HCT116 (cell line): Measurements from ENCODE around the gene TMEM244. TPM values are rescaled to one million over a fixed set of nuclear protein-coding genes. Genes with fewer than 3 reads are reported as not detected.

Experiments used
- ATAC-seq: fragments of 200-7000 bp; cut with Tn5 transposase; 2 replicates; pipeline ENCODE4 v1.9.1; 2020; ENCODE audit warnings: mild to moderate bottlenecking, moderate library complexity
- BruUV-seq: library from RNA; stranded (reverse); fragments of 400-500 nt; replicated peaks from 2 replicates; lab custom pipeline; 2021; lab: Mats Ljungman, UMichigan
- CTCF ChIA-PET: fragments of 300-600 bp; sonication (Branson Sonifier 250); formaldehyde crosslinking; loops from one replicate; lab custom pipeline; 2021; ENCODE audit warnings: antibody characterized with exemption; lab: Charles Lee
- POLR2A ChIA-PET: fragments of 300-600, 350-600 bp; sonication (Branson Sonifier 250); formaldehyde crosslinking; loops from one replicate; lab custom pipeline; 2021; ENCODE audit warnings: antibody characterized with exemption; lab: Charles Lee
- RAD21 ChIA-PET, 2 experiments: fragments of 300-600 bp; sonication (Branson Sonifier 250); formaldehyde crosslinking; loops; one replicate each; lab custom pipeline; 2023; ENCODE audit warnings: low total read pairs in 2 of 2; ENCODE audit not compliant: uncharacterized antibody in 2 of 2, unreplicated experiment in 2 of 2, low non-redundant PET in 1 of 2; lab: Charles Lee
- DNase-seq: peaks from one replicate; pipeline ENCODE4 v3.0.0-alpha.2; 2010; ENCODE audit warnings: low read depth, low spot score
- H2AFZ ChIP-seq: fragments of 200-600 bp; shearing (Covaris generic), sonication (generic); 2 replicates; pipeline ENCODE4 v1.6.1; 2017; ENCODE audit warnings: low read depth, mixed run types, mixed read lengths, antibody characterized with exemption, low read length; ENCODE audit not compliant: poor library complexity, severe bottlenecking
- H3K27ac ChIP-seq: 2 replicates; pipeline ENCODE4 v1.5.1; 2012; ENCODE audit warnings: low read depth, low read length
- H3K27me3 ChIP-seq: fragments of 200-600 bp; sonication (generic); 2 replicates; pipeline ENCODE4 v1.6.1; 2016; ENCODE audit warnings: mixed run types, low read length, mixed read lengths; ENCODE audit not compliant: insufficient read depth
- H3K36me3 ChIP-seq, 2 experiments: fragments of 200-500 bp in 1 of 2; fragments of 200-600 bp in 1 of 2; sonication (Bioruptor generic) in 1 of 2; sonication (generic) in 1 of 2; 2 replicates each; pipeline versions ENCODE4 v1.5.1 to v1.6.1; 2014 to 2016; ENCODE audit warnings: low read length in 2 of 2, inconsistent platforms in 1 of 2, mixed read lengths in 1 of 2, mixed run types in 1 of 2; ENCODE audit not compliant: insufficient read depth in 2 of 2, control insufficient read depth in 1 of 2
- H3K4me1 ChIP-seq, 2 experiments: fragments of 200-600 bp in 1 of 2; sonication (generic) in 1 of 2; 2 replicates each; pipeline versions ENCODE4 v1.5.1 to v1.6.1; 2012 to 2017; ENCODE audit warnings: low read length in 2 of 2, inconsistent platforms in 1 of 2, mild to moderate bottlenecking in 1 of 2, mixed read lengths in 1 of 2, mixed run types in 1 of 2, moderate library complexity in 1 of 2; ENCODE audit not compliant: insufficient read depth in 2 of 2, control insufficient read depth in 1 of 2
- H3K4me2 ChIP-seq: fragments of 200-600 bp; sonication (generic); 2 replicates; pipeline ENCODE4 v1.6.1; 2017; ENCODE audit warnings: mixed run types, low read length, mixed read lengths
- H3K4me3 ChIP-seq, 2 experiments: fragments of 200-600 bp in 1 of 2; sonication (generic) in 1 of 2; replicated peaks in 1 of 2; 2 replicates each; pipeline ENCODE4 v1.5.1; 2011 to 2016; ENCODE audit warnings: low read length in 2 of 2, control low read depth in 1 of 2, low read depth in 1 of 2, mild to moderate bottlenecking in 1 of 2, mixed read lengths in 1 of 2, mixed run types in 1 of 2
- H3K79me2 ChIP-seq: fragments of 200-600 bp; sonication (generic); 2 replicates; pipeline ENCODE4 v1.6.1; 2017; ENCODE audit warnings: mild to moderate bottlenecking, mixed run types, low read length, moderate library complexity, mixed read lengths; ENCODE audit not compliant: insufficient read depth
- H3K9ac ChIP-seq: fragments of 200-600 bp; sonication (generic); 2 replicates; pipeline ENCODE4 v1.6.1; 2016; ENCODE audit warnings: low read length, mixed read lengths
- H3K9me2 ChIP-seq: fragments of 200-600 bp; sonication (generic), shearing (Covaris generic); 2 replicates; pipeline ENCODE4 v1.6.1; 2017; ENCODE audit warnings: mixed run types, mild to moderate bottlenecking, moderate library complexity; ENCODE audit not compliant: insufficient read depth
- H3K9me3 ChIP-seq, 2 experiments: fragments of 200-500 bp in 1 of 2; fragments of 200-600 bp in 1 of 2; sonication (Bioruptor generic) in 1 of 2; sonication (generic) in 1 of 2; 2 replicates each; pipeline ENCODE4 v1.6.1; 2014 to 2017; ENCODE audit warnings: low read length in 2 of 2, mixed read lengths in 2 of 2, inconsistent platforms in 1 of 2, low read depth in 1 of 2, mild to moderate bottlenecking in 1 of 2, mixed run types in 1 of 2, moderate library complexity in 1 of 2; ENCODE audit not compliant: control insufficient read depth in 1 of 2, insufficient read depth in 1 of 2
- H4K20me1 ChIP-seq: fragments of 200-600 bp; sonication (generic), shearing (Covaris generic); 2 replicates; pipeline ENCODE4 v1.6.1; 2017; ENCODE audit warnings: mixed run types, mild to moderate bottlenecking, moderate library complexity; ENCODE audit not compliant: insufficient read depth
- CEBPB ChIP-seq: IDR thresholded peaks from 2 replicates; pipeline ENCODE4 v1.6.1; 2012; ENCODE audit warnings: low read depth
- ELF1 ChIP-seq: IDR thresholded peaks from 2 replicates; pipeline ENCODE4 v1.6.1; 2012; ENCODE audit warnings: low read depth, borderline replicate concordance
- EZH2 ChIP-seq: fragments of 200-600 bp; sonication (generic); IDR thresholded peaks from 2 replicates; pipeline ENCODE4 v1.6.1; 2017; ENCODE audit warnings: antibody characterized with exemption, mixed run types
- EZH2phosphoT487 ChIP-seq: fragments of 200-600 bp; IDR thresholded peaks from 2 replicates; pipeline ENCODE4 v1.6.1; 2018; ENCODE audit warnings: antibody characterized with exemption, borderline replicate concordance
- FOSL1 ChIP-seq: IDR thresholded peaks from 2 replicates; pipeline ENCODE4 v1.6.1; 2012; ENCODE audit warnings: low read depth
- JUND ChIP-seq: IDR thresholded peaks from 2 replicates; pipeline ENCODE4 v1.6.1; 2012
- POLR2AphosphoS5 ChIP-seq: IDR thresholded peaks from 2 replicates; pipeline ENCODE4 v1.6.1; 2011; ENCODE audit warnings: mild to moderate bottlenecking, low read depth, low read length, moderate library complexity
- RAD21 ChIP-seq: IDR thresholded peaks from 2 replicates; pipeline ENCODE4 v1.6.1; 2012; ENCODE audit warnings: low read depth, mild to moderate bottlenecking
- SIN3A ChIP-seq: IDR thresholded peaks from 2 replicates; pipeline ENCODE4 v1.6.1; 2012; ENCODE audit warnings: low read depth
- SP1 ChIP-seq: IDR thresholded peaks from 2 replicates; pipeline ENCODE4 v1.6.1; 2012; ENCODE audit warnings: low read depth
- TCF7L2 ChIP-seq: IDR thresholded peaks from 2 replicates; pipeline ENCODE4 v1.7.0; 2011; ENCODE audit warnings: borderline replicate concordance, inconsistent platforms; ENCODE audit not compliant: insufficient read depth, insufficient read length; ENCODE audit errors: extremely low read depth
- YY1 ChIP-seq: IDR thresholded peaks from 2 replicates; pipeline ENCODE4 v1.6.1; 2011; ENCODE audit warnings: low read length, low read depth, moderate library complexity, mild to moderate bottlenecking; ENCODE audit not compliant: insufficient replicate concordance; ENCODE audit errors: extremely low read depth
- ZBTB33 ChIP-seq: IDR thresholded peaks from 2 replicates; pipeline ENCODE4 v1.6.1; 2011; ENCODE audit warnings: mild to moderate bottlenecking, low read length, moderate library complexity; ENCODE audit not compliant: insufficient replicate concordance; ENCODE audit errors: extremely low read depth
- ZFX ChIP-seq: fragments of 450-650 bp; IDR thresholded peaks from 2 replicates; pipeline ENCODE4 v1.6.1; 2017
- ZNF274 ChIP-seq: fragments of 200-500 bp; sonication (Bioruptor generic); IDR thresholded peaks from 2 replicates; pipeline ENCODE4 v1.6.1; 2014; ENCODE audit warnings: mild to moderate bottlenecking, low read depth, low read length, inconsistent platforms
- intact Hi-C: fragments of 100-400 bp; cut with micrococcal nuclease; formaldehyde crosslinking; loops from 2 replicates; pipeline ENCODE4 v1.10.0; 2022
- total RNA-seq: library from RNA; stranded (reverse); gene quantifications from one replicate; pipeline ENCODE4 v1.2.1, GENCODE V29; 2021; ENCODE audit not compliant: unreplicated experiment
- TF ChIP-seq, protein P1 (sequence below), 3 experiments: fragments of 200-600 bp in 1 of 3; sonication (generic) in 1 of 3; IDR thresholded peaks in 2 of 3; conservative IDR thresholded peaks in 1 of 3; 2 replicates each; pipeline ENCODE4 v1.5.1; 2012 to 2017; ENCODE audit warnings: low read depth in 2 of 3, low read length in 2 of 3, antibody characterized with exemption in 1 of 3, borderline replicate concordance in 1 of 3, control low read depth in 1 of 3, mild to moderate bottlenecking in 1 of 3, mixed read lengths in 1 of 3, mixed run types in 1 of 3, moderate library complexity in 1 of 3; ENCODE audit not compliant: insufficient read depth in 1 of 3

Gene TMEM244
- total RNA-seq, 1 experiment from 2014 or later: not detected

DNA sequence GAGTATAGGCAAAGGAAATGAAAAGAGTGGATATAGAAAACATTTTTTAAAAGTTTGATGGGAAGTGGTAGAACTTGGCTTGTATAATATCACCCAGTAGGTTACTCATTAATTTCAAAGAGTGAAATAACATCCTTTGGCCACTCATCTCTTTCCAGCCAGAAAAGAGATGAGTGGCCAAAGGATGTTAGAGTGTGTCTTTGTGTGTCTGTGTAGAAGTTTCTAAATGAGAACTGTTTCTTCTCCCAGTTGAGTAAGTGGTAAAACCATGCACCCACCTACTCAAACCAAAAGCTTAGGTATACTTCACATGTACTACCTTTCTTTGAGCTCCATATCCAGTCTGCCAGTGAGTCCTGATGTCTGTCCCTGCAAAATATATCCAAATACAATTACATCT is 47.7 kb upstream of the TMEM244 start:
- ATAC-seq (no peak), DNase-seq (no peak)
- TF ChIP-seq ZNF274 (no peak), EZH2 (no peak), SIN3A (no peak), TCF7L2 (no peak), FOSL1 (no peak), SP1 (no peak), YY1 (no peak), CEBPB (no peak), ZBTB33 (no peak), POLR2AphosphoS5 (no peak), JUND (no peak), ELF1 (no peak), EZH2phosphoT487 (no peak), RAD21 (no peak), ZFX (no peak)
- TF ChIP-seq, protein P1, sequence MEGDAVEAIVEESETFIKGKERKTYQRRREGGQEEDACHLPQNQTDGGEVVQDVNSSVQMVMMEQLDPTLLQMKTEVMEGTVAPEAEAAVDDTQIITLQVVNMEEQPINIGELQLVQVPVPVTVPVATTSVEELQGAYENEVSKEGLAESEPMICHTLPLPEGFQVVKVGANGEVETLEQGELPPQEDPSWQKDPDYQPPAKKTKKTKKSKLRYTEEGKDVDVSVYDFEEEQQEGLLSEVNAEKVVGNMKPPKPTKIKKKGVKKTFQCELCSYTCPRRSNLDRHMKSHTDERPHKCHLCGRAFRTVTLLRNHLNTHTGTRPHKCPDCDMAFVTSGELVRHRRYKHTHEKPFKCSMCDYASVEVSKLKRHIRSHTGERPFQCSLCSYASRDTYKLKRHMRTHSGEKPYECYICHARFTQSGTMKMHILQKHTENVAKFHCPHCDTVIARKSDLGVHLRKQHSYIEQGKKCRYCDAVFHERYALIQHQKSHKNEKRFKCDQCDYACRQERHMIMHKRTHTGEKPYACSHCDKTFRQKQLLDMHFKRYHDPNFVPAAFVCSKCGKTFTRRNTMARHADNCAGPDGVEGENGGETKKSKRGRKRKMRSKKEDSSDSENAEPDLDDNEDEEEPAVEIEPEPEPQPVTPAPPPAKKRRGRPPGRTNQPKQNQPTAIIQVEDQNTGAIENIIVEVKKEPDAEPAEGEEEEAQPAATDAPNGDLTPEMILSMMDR (IDR thresholded peaks at IDR 0.05 in 2 of 3, conservative IDR thresholded peaks at IDR 0.05 in 1 of 3; ENCODE audit: borderline replicate concordance in 1 of 3, insufficient read depth in 1 of 3, low read depth in 2 of 3, low read length in 2 of 3): no peak
- no peak overlapping the region for H3K4me3 ChIP-seq
- POLR2A ChIA-PET: no interaction called here
- H2AFZ ChIP-seq: no peak overlapping the region
- no peaks in the 10 kb centered on the region for H3K27me3 ChIP-seq
- no peaks in the 10 kb centered on the region for H3K9me3 ChIP-seq
- no peaks in the 10 kb centered on the region for H3K36me3 ChIP-seq
- CTCF ChIA-PET: no interaction called here
- BruUV-seq: no TSS peak
- H3K4me1 ChIP-seq: no peaks in the 10 kb centered on the region
- intact Hi-C loops: no loop called here
- H3K79me2 ChIP-seq: no peaks in the 10 kb centered on the region
- H4K20me1 ChIP-seq: no peaks in the 10 kb centered on the region
- H3K9ac ChIP-seq: no peak overlapping the region
- no peaks in the 10 kb centered on the region for H3K9me2 ChIP-seq
- RAD21 ChIA-PET: no interaction called here
- H3K27ac ChIP-seq: no peak overlapping the region
- H3K4me2 ChIP-seq: no peak overlapping the region
